NCI-H748 (cell line): ENCODE results near the gene SCNN1B.
A peak's percentile ranks its signal among the peaks of the same experiment; 100 is the strongest.
"Not testable (repeated sequence)": the region's sequence is repeated elsewhere in the genome, so short reads cannot be mapped to it uniquely, and the experiment has no call there.

ENCODE experiments used
- DNase-seq: peaks from one replicate; lab custom pipeline; 2025; ENCODE audit not compliant: unreplicated experiment; lab: John Stamatoyannopoulos, UW

Gene SCNN1B

GRCh38 chr16:23288726-23289512 is 13.2 kb upstream of the SCNN1B start:
- no peak for DNase-seq

- no peak for DNase-seq
Measured at GRCh38 chr16:23290189-23291062, 11.7 kb upstream of the SCNN1B start.

- DNase-seq: no peak
Measured at GRCh38 chr16:23293016-23293415, 9.1 kb upstream of the SCNN1B start.

GRCh38 chr16:23294260-23294659 is 7.8 kb upstream of the SCNN1B start:
- DNase-seq: no peak

GRCh38 chr16:23296994-23297393 is 5.1 kb upstream of the SCNN1B start:
- DNase-seq: peak; percentile 46

GRCh38 chr16:23298290-23298915 is 3.7 kb upstream of the SCNN1B start:
- DNase-seq: no peak

GRCh38 chr16:23299815-23300214 is 2.3 kb upstream of the SCNN1B start:
- not testable (repeated sequence) for DNase-seq

GRCh38 chr16:23301251-23302044 is 654 bp upstream of the SCNN1B start:
- no peak for DNase-seq

- no peak for DNase-seq
Measured at GRCh38 chr16:23303685-23304084, 1.6 kb downstream of the SCNN1B start.

- no peak for DNase-seq
Measured at GRCh38 chr16:23304620-23305019, 2.5 kb downstream of the SCNN1B start.

- DNase-seq: no peak
Measured at GRCh38 chr16:23306199-23307100, 4.3 kb downstream of the SCNN1B start.

- DNase-seq: no peak
Measured at GRCh38 chr16:23310217-23310616, 8.1 kb downstream of the SCNN1B start.

- no peak for DNase-seq
Measured at GRCh38 chr16:23310744-23311143, 8.6 kb downstream of the SCNN1B start.

- DNase-seq: no peak
Measured at GRCh38 chr16:23316232-23316631, 14.1 kb downstream of the SCNN1B start.

- DNase-seq: no peak
Measured at GRCh38 chr16:23316634-23317265, 14.6 kb downstream of the SCNN1B start.

- peak; percentile 33 for DNase-seq
Measured at GRCh38 chr16:23317266-23317661, 15.2 kb downstream of the SCNN1B start.

- DNase-seq: no peak
Measured at GRCh38 chr16:23317751-23318150, 15.6 kb downstream of the SCNN1B start.

GRCh38 chr16:23318639-23319038 is 16.5 kb downstream of the SCNN1B start:
- peak; percentile 23 for DNase-seq

- no peak for DNase-seq
Measured at GRCh38 chr16:23319861-23320615, 17.9 kb downstream of the SCNN1B start.
